HFFc6 (cell line): ENCODE results near the gene KPNB1. TPM values are rescaled to one million over a fixed set of nuclear protein-coding genes. Genes with fewer than 3 reads are reported as not detected.

Experiments
- DNase-seq: peaks from one replicate; pipeline ENCODE4 v3.0.0-alpha.2; 2018
- H3K27ac Mint-ChIP-seq: 2 replicates; pipeline ENCODE4 v1.8.0; 2020; ENCODE audit warnings: mild to moderate bottlenecking, mixed read lengths
- H3K27me3 Mint-ChIP-seq: 2 replicates; pipeline ENCODE4 v1.8.0; 2021; ENCODE audit warnings: mild to moderate bottlenecking, moderate library complexity, mixed read lengths; ENCODE audit not compliant: insufficient read depth
- H3K36me3 Mint-ChIP-seq: 2 replicates; pipeline ENCODE4 v1.8.0; 2021; ENCODE audit warnings: low read depth, mixed read lengths
- H3K4me1 Mint-ChIP-seq: 2 replicates; pipeline ENCODE4 v1.8.0; 2020; ENCODE audit warnings: low read depth, mixed read lengths
- H3K4me3 Mint-ChIP-seq: 2 replicates; pipeline ENCODE4 v1.8.0; 2020; ENCODE audit warnings: mild to moderate bottlenecking, moderate library complexity, mixed read lengths
- H3K9me3 Mint-ChIP-seq: 2 replicates; pipeline ENCODE4 v1.8.0; 2020; ENCODE audit warnings: mild to moderate bottlenecking, mixed read lengths
- total RNA-seq, 6 experiments: library from RNA; stranded (reverse); fragmentation: NEBNext Ultra II Directional; extraction: Animal tissue kit (Norgen Biotek cat#: 25700); gene quantifications; 2 replicates in 1 of 6; 3 replicates in 5 of 6; pipeline ENCODE4 v1.2.3, GENCODE V29; 2021
- TF ChIP-seq, protein P1 (sequence below): fragments of 200-600 bp; sonication (generic); IDR thresholded peaks from 2 replicates; pipeline ENCODE4 v1.5.0; 2021; ENCODE audit warnings: antibody characterized with exemption, mild to moderate bottlenecking

The KPNB1 gene
- total RNA-seq, 6 experiments from 2014 or later = 439 to 580 (median 549) TPM

DNA sequence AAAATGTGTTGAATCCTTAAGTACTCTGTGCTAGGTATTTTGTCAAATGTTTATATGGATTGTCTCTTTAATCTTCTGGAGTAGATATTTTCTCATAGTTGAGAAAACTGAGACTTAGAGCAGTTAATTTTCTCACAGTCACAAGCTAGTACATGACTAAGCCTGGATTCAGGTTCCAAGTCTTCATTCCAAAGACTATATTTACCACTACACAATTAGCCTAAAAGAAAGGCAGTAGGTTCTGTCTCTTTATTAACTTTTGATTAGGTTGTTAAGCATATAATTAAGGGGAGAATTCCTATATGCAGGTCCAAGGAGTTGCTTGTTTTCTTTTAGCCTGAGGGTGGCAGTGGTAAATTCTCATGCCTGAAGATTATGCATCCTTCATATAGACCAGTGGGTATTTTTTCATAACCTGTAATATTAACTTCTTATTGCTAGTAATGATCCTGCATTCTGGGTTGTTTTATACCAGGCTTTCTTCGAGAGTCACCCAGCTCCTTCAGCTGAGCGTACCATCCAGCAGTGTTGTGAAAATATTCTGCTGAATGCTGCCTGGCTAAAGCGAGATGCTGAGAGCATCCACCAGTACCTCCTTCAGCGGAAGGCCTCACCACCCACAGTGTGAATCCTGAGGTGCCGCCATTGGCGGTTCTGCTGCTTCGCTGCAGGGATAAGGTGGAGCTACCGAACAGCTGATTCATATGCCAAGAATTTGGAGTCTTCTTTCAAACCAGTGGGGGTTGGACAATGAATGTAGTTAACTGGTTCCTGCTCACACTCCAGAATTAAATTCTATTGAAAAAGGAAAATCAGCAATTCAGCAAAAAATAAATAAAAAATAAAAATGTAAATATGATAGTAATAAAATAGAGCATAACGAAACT is 28.2 kb upstream of the KPNB1 start:
- no peaks in the 10 kb centered on the region; the same call in 1 of the 2 replicates for H3K27me3 Mint-ChIP-seq
- peaks cover 49% of the 10 kb centered on the region for H3K4me1 Mint-ChIP-seq
- TF ChIP-seq, protein P1, sequence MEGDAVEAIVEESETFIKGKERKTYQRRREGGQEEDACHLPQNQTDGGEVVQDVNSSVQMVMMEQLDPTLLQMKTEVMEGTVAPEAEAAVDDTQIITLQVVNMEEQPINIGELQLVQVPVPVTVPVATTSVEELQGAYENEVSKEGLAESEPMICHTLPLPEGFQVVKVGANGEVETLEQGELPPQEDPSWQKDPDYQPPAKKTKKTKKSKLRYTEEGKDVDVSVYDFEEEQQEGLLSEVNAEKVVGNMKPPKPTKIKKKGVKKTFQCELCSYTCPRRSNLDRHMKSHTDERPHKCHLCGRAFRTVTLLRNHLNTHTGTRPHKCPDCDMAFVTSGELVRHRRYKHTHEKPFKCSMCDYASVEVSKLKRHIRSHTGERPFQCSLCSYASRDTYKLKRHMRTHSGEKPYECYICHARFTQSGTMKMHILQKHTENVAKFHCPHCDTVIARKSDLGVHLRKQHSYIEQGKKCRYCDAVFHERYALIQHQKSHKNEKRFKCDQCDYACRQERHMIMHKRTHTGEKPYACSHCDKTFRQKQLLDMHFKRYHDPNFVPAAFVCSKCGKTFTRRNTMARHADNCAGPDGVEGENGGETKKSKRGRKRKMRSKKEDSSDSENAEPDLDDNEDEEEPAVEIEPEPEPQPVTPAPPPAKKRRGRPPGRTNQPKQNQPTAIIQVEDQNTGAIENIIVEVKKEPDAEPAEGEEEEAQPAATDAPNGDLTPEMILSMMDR = peak; percentile 35
- peak overlapping the region; percentile 80 for H3K4me3 Mint-ChIP-seq
- H3K36me3 Mint-ChIP-seq = peaks cover 34% of the 10 kb centered on the region
- peak overlapping the region; percentile 94 for H3K27ac Mint-ChIP-seq
- peak; percentile 86 for DNase-seq
- no peaks in the 10 kb centered on the region for H3K9me3 Mint-ChIP-seq

DNA sequence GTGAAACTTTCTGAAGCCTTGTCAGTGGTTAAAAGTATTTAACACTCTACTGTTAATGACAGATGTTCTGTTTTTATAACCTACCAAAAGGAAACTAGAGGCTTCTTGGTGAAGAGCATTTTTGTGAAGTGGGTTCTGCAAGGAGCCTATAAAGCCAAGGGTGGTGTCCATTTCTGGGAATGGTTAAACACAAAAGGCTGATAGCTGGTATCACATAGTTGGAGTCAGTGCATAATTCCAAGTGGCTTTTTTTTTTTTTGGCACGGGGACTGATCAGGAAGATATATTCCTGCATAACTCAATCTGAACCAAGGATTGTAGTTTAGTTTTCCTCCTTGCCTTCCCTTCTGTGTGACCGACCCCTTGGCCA is 27.6 kb upstream of the KPNB1 start:
- H3K27me3 Mint-ChIP-seq = no peaks in the 10 kb centered on the region; the same call in 1 of the 2 replicates
- H3K27ac Mint-ChIP-seq = peak overlapping the region; percentile 94
- H3K4me1 Mint-ChIP-seq = peaks cover 49% of the 10 kb centered on the region
- peaks cover 34% of the 10 kb centered on the region for H3K36me3 Mint-ChIP-seq
- H3K4me3 Mint-ChIP-seq = peak overlapping the region; percentile 80
- DNase-seq = no peak
- H3K9me3 Mint-ChIP-seq = no peaks in the 10 kb centered on the region
- TF ChIP-seq, protein P1 = no peak

GRCh38 chr17:47624727-47625068 is 25.0 kb upstream of the KPNB1 start:
- H3K4me3 Mint-ChIP-seq = no peak overlapping the region; the same call in 1 of the 2 replicates
- no peak for DNase-seq
- H3K36me3 Mint-ChIP-seq = peaks cover 18% of the 10 kb centered on the region
- peaks cover 41% of the 10 kb centered on the region for H3K4me1 Mint-ChIP-seq
- no peaks in the 10 kb centered on the region; the same call in 1 of the 2 replicates for H3K27me3 Mint-ChIP-seq
- no peaks in the 10 kb centered on the region for H3K9me3 Mint-ChIP-seq
- TF ChIP-seq, protein P1 = no peak
- no peak overlapping the region for H3K27ac Mint-ChIP-seq

- Mint-ChIP-seq H3K9me3 (no peaks in the 10 kb centered on the region), H3K27ac (no peak overlapping the region), H3K36me3 (peaks cover 10% of the 10 kb centered on the region), H3K4me1 (peaks cover 8% of the 10 kb centered on the region), H3K27me3 (no peaks in the 10 kb centered on the region; the same call in 1 of the 2 replicates), H3K4me3 (no peak overlapping the region)
- DNase-seq = no peak
- TF ChIP-seq, protein P1 = no peak
Measured at GRCh38 chr17:47628014-47628566, 21.6 kb upstream of the KPNB1 start.

DNA sequence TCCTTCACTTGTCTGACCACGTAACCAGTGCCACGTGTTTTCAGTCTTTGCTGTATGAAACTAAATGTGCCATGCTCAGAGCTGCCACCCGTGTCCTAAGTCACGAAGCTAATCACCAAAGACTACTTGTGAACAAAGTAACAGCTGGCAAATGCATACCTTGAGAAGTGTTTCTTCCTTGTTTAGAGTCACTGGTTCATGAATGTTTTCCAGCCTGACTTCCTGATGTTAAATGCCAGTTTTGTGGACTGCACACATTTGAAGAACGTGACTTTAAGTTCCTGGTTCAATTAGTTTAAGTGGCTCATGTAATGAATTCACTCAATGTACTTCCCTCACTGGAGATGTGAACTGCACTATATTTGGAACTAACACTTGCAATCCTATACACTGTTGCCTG is 19.9 kb upstream of the KPNB1 start:
- DNase-seq = no peak
- no peak overlapping the region for H3K4me3 Mint-ChIP-seq
- no peak overlapping the region for H3K27ac Mint-ChIP-seq
- no peaks in the 10 kb centered on the region for H3K27me3 Mint-ChIP-seq
- no peaks in the 10 kb centered on the region for H3K9me3 Mint-ChIP-seq
- TF ChIP-seq, protein P1 = no peak
- peaks cover 2% of the 10 kb centered on the region; the same call in 1 of the 2 replicates for H3K36me3 Mint-ChIP-seq
- H3K4me1 Mint-ChIP-seq = no peaks in the 10 kb centered on the region
